Smooth muscle cell (in vitro differentiated cells): ENCODE results near the gene PRPSAP1. TPM values are rescaled to one million over a fixed set of nuclear protein-coding genes. Genes with fewer than 3 reads are reported as not detected.

ENCODE experiments used
- DNase-seq: peaks from one replicate; lab custom pipeline; 2025; ENCODE audit not compliant: unreplicated experiment; lab: John Stamatoyannopoulos, UW
- H2AFZ ChIP-seq: fragments of 200-600 bp; sonication (generic); 2 replicates; pipeline ENCODE4 v1.6.0; 2016; ENCODE audit warnings: antibody characterized with exemption, low read depth, mild to moderate bottlenecking
- H3F3A ChIP-seq: fragments of 200-600 bp; sonication (generic); 2 replicates; pipeline ENCODE4 v1.6.0; 2017; ENCODE audit warnings: antibody characterized with exemption, low read depth
- H3K27ac ChIP-seq: fragments of 200-600 bp; sonication (generic); 2 replicates; pipeline ENCODE4 v1.5.1; 2016; ENCODE audit warnings: low read depth, mild to moderate bottlenecking
- H3K27me3 ChIP-seq: fragments of 200-600 bp; sonication (generic); 2 replicates; pipeline ENCODE4 v1.6.1; 2016; ENCODE audit warnings: low read depth, mild to moderate bottlenecking
- H3K36me3 ChIP-seq: fragments of 200-600 bp; sonication (generic); 2 replicates; pipeline ENCODE4 v1.5.1; 2016; ENCODE audit warnings: low read depth
- H3K4me1 ChIP-seq: fragments of 200-600 bp; sonication (generic); 2 replicates; pipeline ENCODE4 v1.5.1; 2016; ENCODE audit warnings: low read depth
- H3K4me2 ChIP-seq: fragments of 200-600 bp; sonication (generic); 2 replicates; pipeline ENCODE4 v1.6.0; 2016; ENCODE audit warnings: mild to moderate bottlenecking
- H3K4me3 ChIP-seq: fragments of 200-600 bp; sonication (generic); 2 replicates; pipeline ENCODE4 v1.5.1; 2016; ENCODE audit warnings: mild to moderate bottlenecking
- H3K79me2 ChIP-seq: fragments of 200-600 bp; sonication (generic); 2 replicates; pipeline ENCODE4 v1.6.0; 2016; ENCODE audit warnings: low read depth, mild to moderate bottlenecking
- H3K9ac ChIP-seq: fragments of 200-600 bp; sonication (generic); 2 replicates; pipeline ENCODE4 v1.6.0; 2016; ENCODE audit warnings: low read depth
- H3K9me3 ChIP-seq: fragments of 200-600 bp; sonication (generic); replicated peaks from 2 replicates; pipeline ENCODE4 v1.5.1; 2016; ENCODE audit warnings: low read depth
- H4K20me1 ChIP-seq: fragments of 200-600 bp; sonication (generic); 2 replicates; pipeline ENCODE4 v1.6.0; 2016; ENCODE audit warnings: low read depth
- WGBS: methylation state at CpG from one replicate; pipeline ENCODE4 v1.1.7; 2016; ENCODE audit warnings: low lambda C conversion rate; 5-methylcytosine and 5-hydroxymethylcytosine counted together
- polyA plus RNA-seq: library from polyadenylated mRNA; unstranded; fragments of >200 nt; fragmentation: Nextera tagmentation; extraction: Ambion mirVana; gene quantifications from 2 replicates; pipeline ENCODE4 v1.2.1, GENCODE V29; 2016
- total RNA-seq: library from RNA; depleted of rRNA; stranded (reverse); fragments of >200 nt; gene quantifications from 2 replicates; pipeline ENCODE4 v1.2.3, GENCODE V29; 2014
- TF ChIP-seq, protein P1 (sequence below): fragments of 200-600 bp; sonication (generic); IDR thresholded peaks from 2 replicates; pipeline ENCODE4 v1.5.1; 2017; ENCODE audit warnings: borderline replicate concordance, mild to moderate bottlenecking, antibody characterized with exemption; ENCODE audit not compliant: insufficient read depth, poor library complexity, severe bottlenecking

The PRPSAP1 gene
- total and polyA plus RNA-seq, 2 experiments from 2014 or later = 27.1 to 35.7 TPM

DNA sequence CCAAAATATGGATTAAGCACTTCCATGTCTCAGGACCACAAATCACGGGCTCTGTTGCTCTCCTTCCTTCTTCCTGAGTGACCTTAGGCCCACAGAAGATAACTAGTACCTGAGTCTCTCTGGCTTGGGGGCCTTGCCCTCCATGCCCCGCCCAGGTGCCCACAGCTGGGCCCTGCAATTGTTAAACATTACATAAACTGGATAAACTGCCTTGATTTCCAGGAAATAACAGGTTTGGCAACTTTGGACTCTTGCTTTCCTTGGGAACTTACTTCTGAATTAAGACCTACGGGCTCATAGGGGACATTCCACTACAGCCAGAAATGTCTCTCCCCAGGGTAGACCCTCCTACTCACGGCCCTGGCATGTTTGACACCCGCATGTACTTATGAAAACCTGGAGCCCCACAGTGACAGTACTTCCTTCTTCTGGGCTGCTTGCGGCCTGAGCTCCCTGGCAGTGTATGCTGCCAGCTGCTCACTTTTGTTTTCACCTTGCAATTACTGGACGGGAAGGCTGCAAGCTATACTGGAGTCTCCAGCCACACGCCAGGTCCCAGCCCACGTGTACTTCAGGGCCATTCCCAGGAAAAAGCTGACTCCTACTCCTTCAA, 90.9 kb downstream of the PRPSAP1 start:
- no peak overlapping the region for H3K4me3 ChIP-seq
- H3K9ac ChIP-seq = no peak overlapping the region
- no peak overlapping the region for H2AFZ ChIP-seq
- 71% methylated on average over 9 of the region's 9 CpGs for WGBS
- H3K4me1 ChIP-seq = peaks cover 11% of the 10 kb centered on the region
- no peaks in the 10 kb centered on the region for H3K36me3 ChIP-seq
- no peaks in the 10 kb centered on the region for H4K20me1 ChIP-seq
- TF ChIP-seq, protein P1, sequence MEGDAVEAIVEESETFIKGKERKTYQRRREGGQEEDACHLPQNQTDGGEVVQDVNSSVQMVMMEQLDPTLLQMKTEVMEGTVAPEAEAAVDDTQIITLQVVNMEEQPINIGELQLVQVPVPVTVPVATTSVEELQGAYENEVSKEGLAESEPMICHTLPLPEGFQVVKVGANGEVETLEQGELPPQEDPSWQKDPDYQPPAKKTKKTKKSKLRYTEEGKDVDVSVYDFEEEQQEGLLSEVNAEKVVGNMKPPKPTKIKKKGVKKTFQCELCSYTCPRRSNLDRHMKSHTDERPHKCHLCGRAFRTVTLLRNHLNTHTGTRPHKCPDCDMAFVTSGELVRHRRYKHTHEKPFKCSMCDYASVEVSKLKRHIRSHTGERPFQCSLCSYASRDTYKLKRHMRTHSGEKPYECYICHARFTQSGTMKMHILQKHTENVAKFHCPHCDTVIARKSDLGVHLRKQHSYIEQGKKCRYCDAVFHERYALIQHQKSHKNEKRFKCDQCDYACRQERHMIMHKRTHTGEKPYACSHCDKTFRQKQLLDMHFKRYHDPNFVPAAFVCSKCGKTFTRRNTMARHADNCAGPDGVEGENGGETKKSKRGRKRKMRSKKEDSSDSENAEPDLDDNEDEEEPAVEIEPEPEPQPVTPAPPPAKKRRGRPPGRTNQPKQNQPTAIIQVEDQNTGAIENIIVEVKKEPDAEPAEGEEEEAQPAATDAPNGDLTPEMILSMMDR = no peak
- no peak overlapping the region for H3K4me2 ChIP-seq
- H3K27me3 ChIP-seq = no peaks in the 10 kb centered on the region
- peaks cover 21% of the 10 kb centered on the region for H3K79me2 ChIP-seq
- no peaks in the 10 kb centered on the region for H3K9me3 ChIP-seq
- peak overlapping the region; percentile 91 for H3K27ac ChIP-seq
- DNase-seq = no peak
- H3F3A ChIP-seq = peaks cover 9% of the 10 kb centered on the region

DNA sequence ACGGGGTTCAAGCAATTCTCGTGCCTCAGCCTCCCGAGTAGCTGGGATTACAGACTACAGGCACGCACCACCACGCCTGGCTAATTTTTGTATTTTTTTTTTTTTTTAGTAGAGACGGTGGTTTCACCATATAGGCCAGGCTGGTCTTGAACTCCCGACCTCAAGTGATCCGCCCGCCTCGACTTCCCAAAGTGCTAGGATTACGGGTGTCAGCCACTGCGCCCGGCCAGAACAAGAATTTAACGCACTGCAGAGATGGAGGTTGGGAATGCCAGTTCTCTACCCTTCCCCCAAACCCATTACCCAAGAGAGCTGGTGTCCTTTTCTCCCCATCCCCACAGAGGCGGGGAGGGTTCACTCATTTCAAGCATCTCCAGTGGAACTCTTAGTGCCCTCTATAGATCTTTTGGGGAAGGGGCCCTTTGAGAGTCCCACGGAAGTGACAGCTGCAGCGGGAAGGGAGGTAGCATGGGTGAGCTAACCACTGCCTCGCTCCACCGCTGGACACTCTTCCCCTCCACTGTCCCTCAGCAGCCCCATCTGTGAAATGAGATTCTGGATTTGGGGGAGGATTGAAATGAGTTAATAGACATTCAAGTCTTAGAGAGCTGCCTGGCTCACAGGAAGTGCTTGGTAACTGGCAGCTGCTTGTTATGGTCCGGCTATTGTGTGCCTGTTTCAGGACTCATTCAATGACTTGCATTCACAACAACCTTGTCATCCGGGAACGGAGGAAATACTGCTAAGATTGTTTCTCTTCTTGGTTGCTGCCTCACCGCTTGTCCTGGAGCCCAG, 92.1 kb downstream of the PRPSAP1 start:
- DNase-seq = no peak
- Histone ChIP-seq H3K4me3 (no peak overlapping the region), H3K9me3 (no peaks in the 10 kb centered on the region), H4K20me1 (no peaks in the 10 kb centered on the region), H2AFZ (no peak overlapping the region), H3K36me3 (no peaks in the 10 kb centered on the region), H3K9ac (no peak overlapping the region), H3K79me2 (peaks cover 11% of the 10 kb centered on the region), H3F3A (peaks cover 9% of the 10 kb centered on the region), H3K27me3 (no peaks in the 10 kb centered on the region), H3K4me2 (no peak overlapping the region), H3K4me1 (peaks cover 2% of the 10 kb centered on the region), H3K27ac (no peak overlapping the region)
- WGBS = 87% methylated on average over 23 of the region's 23 CpGs
- TF ChIP-seq, protein P1 = no peak

GRCh38 chr17:76260669-76261068, 93.0 kb downstream of the PRPSAP1 start:
- no peaks in the 10 kb centered on the region for H3K9me3 ChIP-seq
- DNase-seq = no peak
- no peaks in the 10 kb centered on the region for H3K36me3 ChIP-seq
- TF ChIP-seq, protein P1 = no peak
- H4K20me1 ChIP-seq = no peaks in the 10 kb centered on the region
- H3K79me2 ChIP-seq = peaks cover 1% of the 10 kb centered on the region
- H3K27ac ChIP-seq = no peak overlapping the region
- H2AFZ ChIP-seq = no peak overlapping the region
- no peak overlapping the region for H3K9ac ChIP-seq
- WGBS = 85% methylated on average over 5 of the region's 5 CpGs
- H3K4me1 ChIP-seq = no peaks in the 10 kb centered on the region
- H3K4me3 ChIP-seq = no peak overlapping the region
- H3F3A ChIP-seq = peaks cover 9% of the 10 kb centered on the region
- H3K27me3 ChIP-seq = no peaks in the 10 kb centered on the region
- no peak overlapping the region for H3K4me2 ChIP-seq
